Stimulated activated CD8-positive, alpha-beta memory T cell treated with anti-CD3 and anti-CD28 coated beads, Interleukin-7, amount 100 ng/mL, for 48 hours (primary cell): ENCODE data around the gene PIP5K1B.

ENCODE experiments used
- DNase-seq, 2 donors: peaks; one replicate each; pipeline ENCODE4 v3.0.0-alpha.2; 2020; ENCODE audit warnings: low read depth in 1 of 2; ENCODE audit errors: extremely low read depth in 1 of 2

Gene PIP5K1B

GRCh38 chr9:68733021-68733405, 28.0 kb downstream of the PIP5K1B start:
- no peak for DNase-seq

- no peak for DNase-seq
These were observed 33.3 kb downstream of the PIP5K1B start for GRCh38 chr9:68738358-68738757.

- no peak for DNase-seq
These were observed 34.7 kb downstream of the PIP5K1B start for GRCh38 chr9:68739621-68740174.

GRCh38 chr9:68740561-68740960, 35.5 kb downstream of the PIP5K1B start:
- no peak for DNase-seq

GRCh38 chr9:68741234-68741633, 36.2 kb downstream of the PIP5K1B start:
- DNase-seq = no peak

- DNase-seq = no peak
These were observed 36.8 kb downstream of the PIP5K1B start for GRCh38 chr9:68741704-68742332.

GRCh38 chr9:68742333-68742730, 37.3 kb downstream of the PIP5K1B start:
- DNase-seq = no peak

GRCh38 chr9:68744426-68744825, 39.4 kb downstream of the PIP5K1B start:
- no peak for DNase-seq

GRCh38 chr9:68746525-68746924, 41.5 kb downstream of the PIP5K1B start:
- DNase-seq = no peak

- no peak for DNase-seq
These were observed 42.0 kb downstream of the PIP5K1B start for GRCh38 chr9:68747043-68747533.

- no peak for DNase-seq
These were observed 44.1 kb downstream of the PIP5K1B start for GRCh38 chr9:68749135-68749534.

GRCh38 chr9:68749579-68750159, 44.6 kb downstream of the PIP5K1B start:
- no peak for DNase-seq

GRCh38 chr9:68750255-68750654, 45.2 kb downstream of the PIP5K1B start:
- no peak for DNase-seq

- DNase-seq = no peak
These were observed 45.7 kb downstream of the PIP5K1B start for GRCh38 chr9:68750786-68751185.

- DNase-seq = no peak
These were observed 46.5 kb downstream of the PIP5K1B start for GRCh38 chr9:68751556-68751955.

- no peak for DNase-seq
These were observed 50.0 kb downstream of the PIP5K1B start for GRCh38 chr9:68755051-68755450.

GRCh38 chr9:68755752-68756151, 50.7 kb downstream of the PIP5K1B start:
- DNase-seq = no peak

GRCh38 chr9:68759981-68760673, 55.1 kb downstream of the PIP5K1B start:
- no peak for DNase-seq

GRCh38 chr9:68760674-68761333, 55.8 kb downstream of the PIP5K1B start:
- DNase-seq = no peak

GRCh38 chr9:68762570-68762969, 57.5 kb downstream of the PIP5K1B start:
- no peak for DNase-seq

- no peak for DNase-seq
These were observed 58.1 kb downstream of the PIP5K1B start for GRCh38 chr9:68763104-68763503.
